PC-9 (cell line): ENCODE data around the gene ARFGAP1. TPM values are rescaled to one million over a fixed set of nuclear protein-coding genes. Genes with fewer than 3 reads are reported as not detected.
"Not testable (repeated sequence)": the region's sequence is repeated elsewhere in the genome, so short reads cannot be mapped to it uniquely, and the experiment has no call there.

Experiments used
- BruUV-seq: library from RNA; stranded (reverse); fragments of 400-500 nt; replicated peaks from 2 replicates; lab custom pipeline; 2021; lab: Mats Ljungman, UMichigan
- CTCF ChIA-PET: fragments of 300-600 bp; sonication (Branson Sonifier 250); formaldehyde crosslinking; loops from one replicate; lab custom pipeline; 2022; ENCODE audit warnings: antibody characterized with exemption; lab: Charles Lee
- POLR2A ChIA-PET: fragments of 300-600 bp; sonication (Branson Sonifier 250); formaldehyde crosslinking; loops from one replicate; lab custom pipeline; 2022; ENCODE audit warnings: antibody characterized with exemption; ENCODE audit not compliant: unreplicated experiment; lab: Charles Lee
- DNase-seq, 2 experiments: peaks; one replicate each; pipeline versions ENCODE4 v3.0.0 to v3.0.0-alpha.2; 2015 to 2022; ENCODE audit warnings: mixed read lengths in 1 of 2
- H2AFZ ChIP-seq: fragments of 200-600 bp; sonication (generic); 2 replicates; pipeline ENCODE4 v1.8.1; 2017; ENCODE audit warnings: antibody characterized with exemption
- H3F3A ChIP-seq: fragments of 200-600 bp; sonication (generic); 2 replicates; pipeline ENCODE4 v1.8.1; 2017; ENCODE audit warnings: antibody characterized with exemption, mild to moderate bottlenecking, low read depth; ENCODE audit not compliant: insufficient read depth
- H3K27ac ChIP-seq: fragments of 200-600 bp; sonication (generic); 2 replicates; pipeline ENCODE4 v1.6.1; 2016; ENCODE audit warnings: mixed run types
- H3K27me3 ChIP-seq: fragments of 200-600 bp; sonication (generic); 2 replicates; pipeline ENCODE4 v1.6.1; 2016; ENCODE audit warnings: low read depth, mixed run types; ENCODE audit not compliant: insufficient read depth
- H3K36me3 ChIP-seq: fragments of 200-600 bp; sonication (generic); 2 replicates; pipeline ENCODE4 v1.6.1; 2016; ENCODE audit warnings: low read depth, mixed run types
- H3K4me1 ChIP-seq: fragments of 200-600 bp; sonication (generic); replicated peaks from 2 replicates; pipeline ENCODE4 v1.6.1; 2016; ENCODE audit warnings: mixed run types; ENCODE audit not compliant: insufficient read depth
- H3K4me2 ChIP-seq: fragments of 200-600 bp; sonication (generic); 2 replicates; pipeline ENCODE4 v1.6.1; 2017; ENCODE audit warnings: mixed run types
- H3K4me3 ChIP-seq: fragments of 200-600 bp; sonication (generic); 2 replicates; pipeline ENCODE4 v1.6.1; 2016; ENCODE audit warnings: mixed run types
- H3K79me2 ChIP-seq: fragments of 200-600 bp; sonication (generic); 2 replicates; pipeline ENCODE4 v1.6.1; 2017; ENCODE audit warnings: low read depth, mixed run types
- H3K9me2 ChIP-seq: fragments of 200-600 bp; sonication (generic); 2 replicates; pipeline ENCODE4 v1.8.1; 2017; ENCODE audit warnings: mild to moderate bottlenecking; ENCODE audit not compliant: insufficient read depth
- H3K9me3 ChIP-seq: fragments of 200-600 bp; sonication (generic); 2 replicates; pipeline ENCODE4 v1.8.1; 2016; ENCODE audit warnings: low read depth; ENCODE audit not compliant: insufficient read depth
- H4K20me1 ChIP-seq: fragments of 200-600 bp; sonication (generic); 2 replicates; pipeline ENCODE4 v1.8.1; 2017; ENCODE audit not compliant: insufficient read depth
- EZH2 ChIP-seq: fragments of 200-600 bp; sonication (generic); IDR thresholded peaks from 2 replicates; pipeline ENCODE4 v1.8.0; 2017; ENCODE audit warnings: antibody characterized with exemption, low read depth
- intact Hi-C: fragments of 100-400 bp; cut with micrococcal nuclease; formaldehyde crosslinking; loops from one replicate; pipeline ENCODE4 v1.10.0; 2022; ENCODE audit not compliant: unreplicated experiment
- total RNA-seq: library from RNA; stranded (reverse); gene quantifications from 2 replicates; pipeline ENCODE4 v1.2.3, GENCODE V29; 2021
- TF ChIP-seq, protein P1 (sequence below): fragments of 200-600 bp; sonication (generic); conservative IDR thresholded peaks from 2 replicates; pipeline ENCODE4 v1.6.1; 2017; ENCODE audit warnings: mixed run types, antibody characterized with exemption, mild to moderate bottlenecking, moderate library complexity

ARFGAP1 gene
- total RNA-seq, 1 experiment from 2014 or later: 89.0 TPM

DNA sequence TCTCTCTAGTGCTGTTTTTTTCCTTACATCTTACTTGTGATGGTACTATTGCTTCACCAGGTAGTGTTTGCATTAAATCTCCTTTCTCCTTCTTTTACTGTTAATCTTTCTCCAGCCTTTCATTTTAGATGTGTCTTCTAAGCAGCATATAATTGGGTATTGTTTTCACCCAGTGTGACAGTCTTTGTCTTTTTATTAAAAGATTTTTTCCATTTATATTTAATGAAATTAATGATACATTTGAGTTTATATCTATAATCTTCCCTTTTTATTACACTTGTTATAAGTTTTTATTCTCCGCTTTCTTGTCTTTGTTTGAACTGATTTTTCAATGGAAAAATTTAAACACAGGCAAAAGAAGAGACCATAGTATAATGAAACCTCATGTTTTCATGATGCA is 29.1 kb downstream of the ARFGAP1 start:
- BruUV-seq: no TSS peak
- CTCF ChIA-PET: no interaction called here
- Histone ChIP-seq H3K27me3 (peaks cover 95% of the 10 kb centered on the region), H3K9me3 (peaks cover 3% of the 10 kb centered on the region; the same call in 1 of the 2 replicates), H3F3A (peaks cover 7% of the 10 kb centered on the region; the same call in 1 of the 2 replicates), H3K4me1 (no peaks in the 10 kb centered on the region), H3K27ac (no peak overlapping the region), H3K79me2 (no peaks in the 10 kb centered on the region), H3K9me2 (no peaks in the 10 kb centered on the region), H4K20me1 (0 out of 2 replicates have a peak, but pooled peaks cover 3% of the 10 kb centered on the region), H2AFZ (no peak overlapping the region), H3K4me2 (no peak overlapping the region), H3K4me3 (no peak overlapping the region), H3K36me3 (no peaks in the 10 kb centered on the region)
- TF ChIP-seq, protein P1, sequence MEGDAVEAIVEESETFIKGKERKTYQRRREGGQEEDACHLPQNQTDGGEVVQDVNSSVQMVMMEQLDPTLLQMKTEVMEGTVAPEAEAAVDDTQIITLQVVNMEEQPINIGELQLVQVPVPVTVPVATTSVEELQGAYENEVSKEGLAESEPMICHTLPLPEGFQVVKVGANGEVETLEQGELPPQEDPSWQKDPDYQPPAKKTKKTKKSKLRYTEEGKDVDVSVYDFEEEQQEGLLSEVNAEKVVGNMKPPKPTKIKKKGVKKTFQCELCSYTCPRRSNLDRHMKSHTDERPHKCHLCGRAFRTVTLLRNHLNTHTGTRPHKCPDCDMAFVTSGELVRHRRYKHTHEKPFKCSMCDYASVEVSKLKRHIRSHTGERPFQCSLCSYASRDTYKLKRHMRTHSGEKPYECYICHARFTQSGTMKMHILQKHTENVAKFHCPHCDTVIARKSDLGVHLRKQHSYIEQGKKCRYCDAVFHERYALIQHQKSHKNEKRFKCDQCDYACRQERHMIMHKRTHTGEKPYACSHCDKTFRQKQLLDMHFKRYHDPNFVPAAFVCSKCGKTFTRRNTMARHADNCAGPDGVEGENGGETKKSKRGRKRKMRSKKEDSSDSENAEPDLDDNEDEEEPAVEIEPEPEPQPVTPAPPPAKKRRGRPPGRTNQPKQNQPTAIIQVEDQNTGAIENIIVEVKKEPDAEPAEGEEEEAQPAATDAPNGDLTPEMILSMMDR: no peak
- no peak for TF ChIP-seq EZH2
- intact Hi-C loops: no loop called here
- DNase-seq: no peak
- POLR2A ChIA-PET: no interaction called here

DNA sequence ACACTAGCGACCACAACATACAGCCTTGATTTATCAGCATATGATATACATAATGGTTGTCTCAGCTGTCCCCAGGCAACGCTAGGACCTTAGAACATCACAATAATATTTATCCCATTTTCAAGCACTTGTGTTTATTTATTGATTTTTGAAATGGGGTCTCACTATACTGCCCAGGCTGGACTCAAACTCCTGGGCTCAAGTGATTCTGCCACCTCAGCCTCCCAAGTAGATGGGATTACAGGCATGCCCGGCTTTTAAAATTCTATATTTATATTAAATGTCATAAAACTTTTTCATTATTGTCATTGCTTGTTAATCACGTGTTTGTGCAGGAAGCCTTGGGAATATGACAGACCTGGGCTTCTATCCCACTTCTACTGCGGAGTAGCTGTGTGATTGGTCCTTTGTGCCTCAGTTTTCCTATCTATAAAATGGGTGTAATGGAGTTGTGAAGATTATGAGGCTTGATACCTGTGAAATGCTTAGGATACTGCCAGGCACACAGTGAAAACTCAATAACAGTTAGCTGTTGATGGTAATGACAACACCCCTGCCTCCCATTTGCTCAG is 30.6 kb downstream of the ARFGAP1 start:
- Histone ChIP-seq H3K4me3 (no peak overlapping the region), H3K9me2 (no peaks in the 10 kb centered on the region), H3F3A (peaks cover 7% of the 10 kb centered on the region; the same call in 1 of the 2 replicates), H3K79me2 (no peaks in the 10 kb centered on the region), H4K20me1 (0 out of 2 replicates have a peak, but pooled peaks cover 6% of the 10 kb centered on the region), H3K4me1 (no peaks in the 10 kb centered on the region), H2AFZ (no peak overlapping the region), H3K27ac (no peak overlapping the region), H3K36me3 (no peaks in the 10 kb centered on the region), H3K4me2 (no peak overlapping the region), H3K9me3 (peaks cover 3% of the 10 kb centered on the region; the same call in 1 of the 2 replicates), H3K27me3 (peaks cover 95% of the 10 kb centered on the region)
- DNase-seq: no peak
- ChIA-PET CTCF (no interaction called here), POLR2A (no interaction called here)
- intact Hi-C loops: no loop called here
- TF ChIP-seq, protein P1: no peak
- no peak for TF ChIP-seq EZH2
- BruUV-seq: no TSS peak

DNA sequence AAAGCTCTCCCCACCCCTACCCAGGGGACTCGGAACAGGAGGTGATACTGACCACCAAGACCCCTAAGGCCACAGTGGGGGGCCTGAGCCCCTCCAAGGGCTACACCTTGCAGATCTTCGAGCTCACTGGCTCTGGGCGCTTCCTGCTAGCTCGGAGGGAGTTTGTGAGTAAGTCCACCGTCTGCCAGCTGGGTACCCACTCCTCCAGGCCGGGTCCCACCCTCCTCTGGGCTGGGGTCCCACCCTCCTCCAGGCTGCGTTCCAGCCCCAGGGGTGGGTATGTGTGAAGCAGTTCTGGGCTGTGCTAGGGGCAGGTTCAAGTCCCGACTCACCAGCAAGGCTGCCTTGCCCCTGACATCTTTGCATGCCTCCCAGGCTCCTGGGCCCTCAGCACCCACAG is 32.8 kb downstream of the ARFGAP1 start:
- intact Hi-C loops: no loop called here
- peaks cover 7% of the 10 kb centered on the region; the same call in 1 of the 2 replicates for H3F3A ChIP-seq
- H3K4me3 ChIP-seq: no peak overlapping the region
- H3K9me3 ChIP-seq: peaks cover 3% of the 10 kb centered on the region; the same call in 1 of the 2 replicates
- DNase-seq: no peak
- no peak overlapping the region for H2AFZ ChIP-seq
- no peaks in the 10 kb centered on the region for H3K9me2 ChIP-seq
- H4K20me1 ChIP-seq: 0 out of 2 replicates have a peak, but pooled peaks cover 7% of the 10 kb centered on the region
- H3K79me2 ChIP-seq: no peaks in the 10 kb centered on the region
- no peaks in the 10 kb centered on the region for H3K4me1 ChIP-seq
- no peak for TF ChIP-seq EZH2
- TF ChIP-seq, protein P1: no peak
- H3K36me3 ChIP-seq: no peaks in the 10 kb centered on the region
- ChIA-PET POLR2A (interaction anchor here (0.5 kb wide), 1 partner anchor 41 kb away, joined by 5 read pairs; no protein-coding TSS in a partner anchor), CTCF (no interaction called here)
- no peak overlapping the region for H3K4me2 ChIP-seq
- H3K27me3 ChIP-seq: peaks cover 95% of the 10 kb centered on the region
- H3K27ac ChIP-seq: no peak overlapping the region
- no TSS peak for BruUV-seq

DNA sequence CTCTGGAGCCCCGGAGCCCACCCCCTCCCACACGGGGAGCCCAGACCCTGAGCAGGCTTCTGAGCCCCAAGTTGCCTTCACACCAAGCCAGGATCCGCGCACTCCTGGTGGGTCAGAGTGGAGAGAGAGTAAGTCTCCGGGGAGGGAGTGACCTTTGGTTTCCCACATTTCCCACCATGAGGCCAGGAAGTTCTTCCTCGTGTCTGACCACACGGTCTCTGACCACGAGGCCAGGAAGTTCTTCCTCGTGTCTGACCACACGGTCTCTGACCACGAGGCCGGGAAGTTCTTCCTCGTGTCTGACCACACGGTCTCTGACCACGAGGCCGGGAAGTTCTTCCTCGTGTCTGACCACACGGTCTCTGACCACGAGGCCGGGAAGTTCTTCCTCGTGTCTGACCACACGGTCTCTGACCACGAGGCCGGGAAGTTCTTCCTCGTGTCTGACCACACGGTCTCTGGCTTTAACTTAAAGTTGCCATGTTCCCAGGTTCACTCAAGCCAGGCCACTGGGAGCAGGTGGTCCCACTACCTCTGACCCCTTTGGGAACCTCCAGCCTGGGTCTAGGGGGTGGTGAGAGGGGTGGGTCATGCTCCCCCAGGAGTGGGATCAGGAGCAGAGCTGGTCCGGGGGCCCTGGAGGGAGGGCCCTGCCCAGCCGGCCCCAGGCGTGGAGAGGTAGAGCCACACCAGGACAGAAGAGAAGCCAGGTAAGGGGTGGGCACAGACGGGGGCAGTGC is 33.5 kb downstream of the ARFGAP1 start:
- peaks cover 94% of the 10 kb centered on the region for H3K27me3 ChIP-seq
- H3F3A ChIP-seq, BruUV-seq, H3K4me3 ChIP-seq, intact Hi-C loops, H3K9me2 ChIP-seq, H3K36me3 ChIP-seq, H3K27ac ChIP-seq, H2AFZ ChIP-seq, DNase-seq, H3K9me3 ChIP-seq, H3K4me1 ChIP-seq, H3K4me2 ChIP-seq, H3K79me2 ChIP-seq, H4K20me1 ChIP-seq: not testable (repeated sequence)
- ChIA-PET CTCF (interaction anchor here (0.7 kb wide), 1 partner anchor 22 kb away, joined by 3 read pairs; no protein-coding TSS in a partner anchor), POLR2A (interaction anchor here (0.5 kb wide), 1 partner anchor 42 kb away, joined by 5 read pairs; no protein-coding TSS in a partner anchor)
